HG03457 (cell line): ENCODE measurements around the gene WIPI1.

Experiments
- ATAC-seq: cut with Tn5 transposase; IDR thresholded peaks from one replicate; pipeline ENCODE4 v1.9.1; 2021; ENCODE audit warnings: moderate number of reproducible peaks; ENCODE audit not compliant: unreplicated experiment

The WIPI1 gene

GRCh38 chr17:68461122-68461539 is 3.8 kb upstream of the WIPI1 start:
- no peak for ATAC-seq

- ATAC-seq, result no peak
Measured at GRCh38 chr17:68460715-68461114, 3.4 kb upstream of the WIPI1 start.

GRCh38 chr17:68460146-68460545 is 2.9 kb upstream of the WIPI1 start:
- no peak for ATAC-seq

- no peak for ATAC-seq
Measured at GRCh38 chr17:68459037-68459639, 1.8 kb upstream of the WIPI1 start.

- no peak for ATAC-seq
Measured at GRCh38 chr17:68458260-68459036, 1.2 kb upstream of the WIPI1 start.

- ATAC-seq, result peak; percentile 69
Measured at GRCh38 chr17:68457539-68458259, 403 bp upstream of the WIPI1 start.

- ATAC-seq, result no peak
Measured at GRCh38 chr17:68456339-68457167, 743 bp downstream of the WIPI1 start.

- no peak for ATAC-seq
Measured at GRCh38 chr17:68455901-68456338, 1.4 kb downstream of the WIPI1 start.

GRCh38 chr17:68453991-68454665 is 3.2 kb downstream of the WIPI1 start:
- ATAC-seq, result no peak

- ATAC-seq, result no peak
Measured at GRCh38 chr17:68452724-68453290, 4.5 kb downstream of the WIPI1 start.

- ATAC-seq, result no peak
Measured at GRCh38 chr17:68451670-68452354, 5.5 kb downstream of the WIPI1 start.

- ATAC-seq, result no peak
Measured at GRCh38 chr17:68450801-68451200, 6.5 kb downstream of the WIPI1 start.

- no peak for ATAC-seq
Measured at GRCh38 chr17:68450391-68450790, 6.9 kb downstream of the WIPI1 start.

- no peak for ATAC-seq
Measured at GRCh38 chr17:68449021-68449739, 8.1 kb downstream of the WIPI1 start.

- ATAC-seq, result no peak
Measured at GRCh38 chr17:68446626-68447041, 10.7 kb downstream of the WIPI1 start.

GRCh38 chr17:68445671-68446070 is 11.6 kb downstream of the WIPI1 start:
- no peak for ATAC-seq

- no peak for ATAC-seq
Measured at GRCh38 chr17:68443972-68444464, 13.3 kb downstream of the WIPI1 start.

- ATAC-seq, result no peak
Measured at GRCh38 chr17:68441070-68441770, 16.1 kb downstream of the WIPI1 start.
